NCI-H146 treated with DMSO at 0.1 percent for 48 hours (cell line): ENCODE data around the gene DIP2C.

Experiments used
- DNase-seq: peaks from one replicate; lab custom pipeline; 2025; ENCODE audit not compliant: unreplicated experiment; lab: John Stamatoyannopoulos, UW

The DIP2C gene

GRCh38 chr10:224571-224970, 464.9 kb downstream of the DIP2C start:
- peak; percentile 58 for DNase-seq
